ENCODE measurements around the gene ADGRA1.

The ADGRA1 gene

GRCh38 chr10:133107442-133107841 lies 19.7 kb downstream of the ADGRA1 start:
- Histone ChIP-seq H3K36me3 (ENCODE audit: insufficient read depth, low read length) (no peaks in the 10 kb centered on the region), H2AFZ (ENCODE audit: low read length) (no peak overlapping the region), H3K4me1 (ENCODE audit: insufficient read depth, low read length, poor library complexity, severe bottlenecking) (no peaks in the 10 kb centered on the region), H3K79me2 (ENCODE audit: insufficient read depth, low read length) (no peaks in the 10 kb centered on the region), H4K20me1 (ENCODE audit: insufficient read depth, low read length, poor library complexity, severe bottlenecking) (no peaks in the 10 kb centered on the region), H3K27me3 (ENCODE audit: insufficient read depth, low read length, poor library complexity, severe bottlenecking) (no peaks in the 10 kb centered on the region), H3K9me2 (replicated peaks; ENCODE audit: low read depth, low read length) (no peaks in the 10 kb centered on the region), H3K4me3 (ENCODE audit: low read length, poor library complexity, severe bottlenecking) (no peak overlapping the region), H3K9ac (ENCODE audit: low read depth, low read length, poor library complexity, severe bottlenecking) (no peak overlapping the region), H3F3A (ENCODE audit: low read depth) (no peaks in the 10 kb centered on the region), H3K9me3 (ENCODE audit: insufficient read depth, low read depth, low read length) (peaks cover 47% of the 10 kb centered on the region; the same call in 1 of the 2 replicates), H3K4me2 (ENCODE audit: low read depth, low read length, poor library complexity, severe bottlenecking) (no peak overlapping the region)
- no peak for TF ChIP-seq EZH2phosphoT487 (IDR thresholded peaks at IDR 0.05; ENCODE audit: borderline replicate concordance)
- no peak for TF ChIP-seq CTCF (conservative IDR thresholded peaks at IDR 0.05; ENCODE audit: low read length)

GRCh38 chr10:133109711-133110110 lies 22.0 kb downstream of the ADGRA1 start:
- no peaks in the 10 kb centered on the region for H3K27me3 ChIP-seq (ENCODE audit: insufficient read depth, low read length, poor library complexity, severe bottlenecking)
- H3K4me2 ChIP-seq (ENCODE audit: low read depth, low read length, poor library complexity, severe bottlenecking), result no peak overlapping the region

GRCh38 chr10:133110133-133110532 lies 22.4 kb downstream of the ADGRA1 start:
- H3K27me3 ChIP-seq (ENCODE audit: insufficient read depth, low read length, poor library complexity, severe bottlenecking), result no peaks in the 10 kb centered on the region

More at GRCh38 chr10:133109711-133110110, 22.0 kb downstream of the ADGRA1 start:
- H3K4me1 ChIP-seq (ENCODE audit: insufficient read depth, low read length, poor library complexity, severe bottlenecking), result no peaks in the 10 kb centered on the region
- H3K4me3 ChIP-seq (ENCODE audit: low read length, poor library complexity, severe bottlenecking), result no peak overlapping the region
- no peaks in the 10 kb centered on the region for H3K9me2 ChIP-seq (replicated peaks; ENCODE audit: low read depth, low read length)
- TF ChIP-seq EZH2phosphoT487 (IDR thresholded peaks at IDR 0.05; ENCODE audit: borderline replicate concordance) (no peak), CTCF (conservative IDR thresholded peaks at IDR 0.05; ENCODE audit: low read length) (no peak)
- H4K20me1 ChIP-seq (ENCODE audit: insufficient read depth, low read length, poor library complexity, severe bottlenecking), result no peaks in the 10 kb centered on the region
- no peaks in the 10 kb centered on the region for H3F3A ChIP-seq (ENCODE audit: low read depth)
- H3K79me2 ChIP-seq (ENCODE audit: insufficient read depth, low read length), result no peaks in the 10 kb centered on the region
- peaks cover 49% of the 10 kb centered on the region; the same call in 1 of the 2 replicates for H3K9me3 ChIP-seq (ENCODE audit: insufficient read depth, low read depth, low read length)
- no peaks in the 10 kb centered on the region for H3K36me3 ChIP-seq (ENCODE audit: insufficient read depth, low read length)
- no peak overlapping the region for H2AFZ ChIP-seq (ENCODE audit: low read length)
- no peak overlapping the region for H3K9ac ChIP-seq (ENCODE audit: low read depth, low read length, poor library complexity, severe bottlenecking)

More at GRCh38 chr10:133110133-133110532, 22.4 kb downstream of the ADGRA1 start:
- H3F3A ChIP-seq (ENCODE audit: low read depth), result no peaks in the 10 kb centered on the region
- no peak overlapping the region for H2AFZ ChIP-seq (ENCODE audit: low read length)
- H3K9me2 ChIP-seq (replicated peaks; ENCODE audit: low read depth, low read length), result no peaks in the 10 kb centered on the region
- no peaks in the 10 kb centered on the region for H3K36me3 ChIP-seq (ENCODE audit: insufficient read depth, low read length)
- no peak overlapping the region for H3K4me2 ChIP-seq (ENCODE audit: low read depth, low read length, poor library complexity, severe bottlenecking)
- peaks cover 45% of the 10 kb centered on the region; the same call in 1 of the 2 replicates for H3K9me3 ChIP-seq (ENCODE audit: insufficient read depth, low read depth, low read length)
- no peaks in the 10 kb centered on the region for H3K79me2 ChIP-seq (ENCODE audit: insufficient read depth, low read length)
- no peak overlapping the region for H3K4me3 ChIP-seq (ENCODE audit: low read length, poor library complexity, severe bottlenecking)
- no peak for TF ChIP-seq EZH2phosphoT487 (IDR thresholded peaks at IDR 0.05; ENCODE audit: borderline replicate concordance)
- TF ChIP-seq CTCF (conservative IDR thresholded peaks at IDR 0.05; ENCODE audit: low read length), result no peak
- no peaks in the 10 kb centered on the region for H3K4me1 ChIP-seq (ENCODE audit: insufficient read depth, low read length, poor library complexity, severe bottlenecking)
- no peaks in the 10 kb centered on the region for H4K20me1 ChIP-seq (ENCODE audit: insufficient read depth, low read length, poor library complexity, severe bottlenecking)
- H3K9ac ChIP-seq (ENCODE audit: low read depth, low read length, poor library complexity, severe bottlenecking), result no peak overlapping the region
